H1 (cell line): ENCODE results near the gene SIGLEC14. TPM values are rescaled to one million over a fixed set of nuclear protein-coding genes. Genes with fewer than 3 reads are reported as not detected.

Source experiments
- CTCF ChIA-PET: fragments of 300-600 bp; sonication (Branson Sonifier 250); formaldehyde crosslinking; loops from one replicate; lab custom pipeline; 2021; ENCODE audit not compliant: partially characterized antibody; lab: Charles Lee
- POLR2A ChIA-PET: fragments of 300-600 bp; sonication (Branson Sonifier 250); formaldehyde crosslinking; loops from one replicate; lab custom pipeline; 2021; ENCODE audit warnings: inconsistent platforms; ENCODE audit not compliant: partially characterized antibody; lab: Charles Lee
- DNase-seq, 2 experiments: peaks; one replicate each; pipeline versions ENCODE4 v3.0.0 to v3.0.0-alpha.2; 2010 to 2022; ENCODE audit warnings: low spot score in 2 of 2, low read depth in 1 of 2, mixed read lengths in 1 of 2
- FAIRE-seq: peaks from 2 replicates; lab custom pipeline; 2011; peaks lifted over from hg19 to GRCh38; lab: Jason Lieb, UNC
- H2AFZ ChIP-seq: 2 replicates; pipeline ENCODE4 v1.8.1; 2012; ENCODE audit warnings: low read length, inconsistent platforms
- H2AK5ac ChIP-seq: 2 replicates; pipeline ENCODE4 v1.6.1; 2013; ENCODE audit warnings: low read depth, low read length
- H2BK120ac ChIP-seq: replicated peaks from 2 replicates; pipeline ENCODE3; 2013; ENCODE audit warnings: low read depth, low read length, inconsistent platforms
- H2BK12ac ChIP-seq: 2 replicates; pipeline ENCODE4 v1.6.1; 2013; ENCODE audit warnings: low read depth, low read length
- H2BK15ac ChIP-seq: 2 replicates; pipeline ENCODE4 v1.6.1; 2013; ENCODE audit warnings: low read length
- H2BK20ac ChIP-seq: 2 replicates; pipeline ENCODE4 v1.6.1; 2013; ENCODE audit warnings: low read length
- H2BK5ac ChIP-seq: 2 replicates; pipeline ENCODE4 v1.6.1; 2013; ENCODE audit warnings: low read depth, low read length
- H3K14ac ChIP-seq: 2 replicates; pipeline ENCODE4 v1.6.1; 2013; ENCODE audit warnings: inconsistent platforms; ENCODE audit not compliant: insufficient read length
- H3K18ac ChIP-seq: 2 replicates; pipeline ENCODE4 v1.6.1; 2013; ENCODE audit warnings: low read length; ENCODE audit errors: extremely low read depth
- H3K23ac ChIP-seq: 2 replicates; pipeline ENCODE4 v1.6.1; 2013; ENCODE audit warnings: inconsistent platforms; ENCODE audit not compliant: insufficient read length
- H3K23me2 ChIP-seq: 2 replicates; pipeline ENCODE4 v1.6.1; 2013; ENCODE audit warnings: low read depth, low read length
- H3K27ac ChIP-seq: 2 replicates; pipeline ENCODE4 v1.6.1; 2011; ENCODE audit warnings: low read depth, low read length, inconsistent platforms
- H3K27me3 ChIP-seq, 4 experiments: replicated peaks in 1 of 4; 1 replicate in 1 of 4; 2 replicates in 3 of 4; pipeline versions ENCODE4 v1.6.1 to v1.8.1; 2011 to 2013; ENCODE audit warnings: low read length in 3 of 4, mild to moderate bottlenecking in 3 of 4, inconsistent platforms in 2 of 4, mixed read lengths in 2 of 4, moderate library complexity in 1 of 4; ENCODE audit not compliant: control insufficient read depth in 3 of 4, insufficient read depth in 3 of 4; ENCODE audit errors: extremely low read depth in 1 of 4
- H3K36me3 ChIP-seq, 4 experiments: 2 replicates each; pipeline versions ENCODE4 v1.6.1 to v1.8.1; 2011 to 2013; ENCODE audit warnings: mild to moderate bottlenecking in 4 of 4, low read length in 3 of 4, moderate library complexity in 2 of 4, control low read depth in 1 of 4, inconsistent platforms in 1 of 4; ENCODE audit not compliant: insufficient read depth in 4 of 4, control insufficient read depth in 2 of 4
- H3K4ac ChIP-seq: replicated peaks from 2 replicates; pipeline ENCODE3; 2013; ENCODE audit warnings: low read length, low read depth, mixed read lengths, inconsistent platforms; ENCODE audit not compliant: insufficient read length
- H3K4me1 ChIP-seq, 4 experiments: replicated peaks in 1 of 4; 1 replicate in 1 of 4; 2 replicates in 3 of 4; pipeline versions ENCODE4 v1.6.1 to v1.8.1; 2011 to 2013; ENCODE audit warnings: low read length in 3 of 4, inconsistent platforms in 2 of 4, mixed read lengths in 1 of 4; ENCODE audit not compliant: insufficient read depth in 4 of 4, control insufficient read depth in 3 of 4
- H3K4me2 ChIP-seq, 2 experiments: 2 replicates each; pipeline versions ENCODE4 v1.6.1 to v1.8.1; 2011 to 2013; ENCODE audit warnings: low read depth in 2 of 2, low read length in 2 of 2, control low read depth in 1 of 2, inconsistent platforms in 1 of 2, mild to moderate bottlenecking in 1 of 2; ENCODE audit not compliant: insufficient read depth in 1 of 2
- H3K4me3 ChIP-seq, 4 experiments: fragments of 200-600, 300-600 bp in 1 of 4; sonication (generic), shearing (Covaris generic), sonication (Bioruptor Twin) in 1 of 4; 2 replicates each; pipeline versions ENCODE4 v1.5.1 to v1.8.1; 2011 to 2016; ENCODE audit warnings: low read length in 4 of 4, low read depth in 3 of 4, control low read depth in 2 of 4, inconsistent platforms in 2 of 4, mild to moderate bottlenecking in 2 of 4, mixed read lengths in 1 of 4, moderate library complexity in 1 of 4; ENCODE audit not compliant: insufficient read depth in 2 of 4; ENCODE audit errors: extremely low read depth in 1 of 4
- H3K56ac ChIP-seq: replicated peaks from 2 replicates; pipeline ENCODE3; 2013; ENCODE audit warnings: low read depth, mild to moderate bottlenecking, mixed read lengths, low read length, inconsistent platforms; ENCODE audit not compliant: insufficient read length
- H3K79me1 ChIP-seq: 2 replicates; pipeline ENCODE4 v1.6.1; 2013; ENCODE audit warnings: low read depth, low read length, control low read depth
- H3K79me2 ChIP-seq, 2 experiments: 2 replicates each; pipeline versions ENCODE4 v1.6.1 to v1.8.1; 2012 to 2013; ENCODE audit warnings: low read length in 2 of 2, mild to moderate bottlenecking in 2 of 2, inconsistent platforms in 1 of 2; ENCODE audit not compliant: insufficient read depth in 2 of 2, control insufficient read depth in 1 of 2
- H3K9ac ChIP-seq, 4 experiments: replicated peaks in 1 of 4; 1 replicate in 1 of 4; 2 replicates in 3 of 4; pipeline versions ENCODE4 v1.6.1 to v1.8.1; 2011 to 2013; ENCODE audit warnings: low read depth in 3 of 4, low read length in 3 of 4, control low read depth in 2 of 4, mild to moderate bottlenecking in 2 of 4, moderate library complexity in 2 of 4, inconsistent platforms in 1 of 4; ENCODE audit errors: extremely low read depth in 1 of 4
- H3K9me3 ChIP-seq, 2 experiments: 2 replicates each; pipeline versions ENCODE4 v1.6.1 to v1.8.1; 2012 to 2013; ENCODE audit warnings: mild to moderate bottlenecking in 2 of 2, moderate library complexity in 2 of 2, control low read depth in 1 of 2, inconsistent platforms in 1 of 2, low read depth in 1 of 2, low read length in 1 of 2, mixed read lengths in 1 of 2; ENCODE audit not compliant: insufficient read depth in 2 of 2
- H4K20me1 ChIP-seq, 2 experiments: replicated peaks in 1 of 2; 2 replicates each; pipeline versions ENCODE3 to v1.8.1; 2011 to 2013; ENCODE audit warnings: inconsistent platforms in 2 of 2, low read length in 2 of 2, mild to moderate bottlenecking in 1 of 2; ENCODE audit not compliant: insufficient read depth in 2 of 2, control insufficient read depth in 1 of 2
- H4K5ac ChIP-seq: 2 replicates; pipeline ENCODE4 v1.6.1; 2013; ENCODE audit warnings: low read length, low read depth, mixed read lengths, inconsistent platforms; ENCODE audit not compliant: insufficient read length
- H4K8ac ChIP-seq: 2 replicates; pipeline ENCODE4 v1.8.0; 2013; ENCODE audit warnings: mild to moderate bottlenecking, moderate library complexity, low read length, inconsistent platforms; ENCODE audit not compliant: insufficient read depth; ENCODE audit errors: extremely low read depth
- H4K91ac ChIP-seq: replicated peaks from 2 replicates; pipeline ENCODE3; 2013; ENCODE audit warnings: low read length, mixed read lengths, inconsistent platforms; ENCODE audit not compliant: insufficient read length
- CBX5 ChIP-seq: fragments of 300-800, 300-1000 bp; sonication (generic); IDR thresholded peaks from 2 replicates; pipeline ENCODE4 v1.7.1; 2016; ENCODE audit warnings: antibody characterized with exemption, low read length, low read depth
- GTF2F1 ChIP-seq: IDR thresholded peaks from 2 replicates; pipeline ENCODE4 v1.6.1; 2012; ENCODE audit warnings: low read depth, low read length, improper control_type of control experiment, borderline replicate concordance
- HDAC6 ChIP-seq: IDR thresholded peaks from one replicate; pipeline ENCODE4 v1.7.1; 2012; ENCODE audit warnings: low read depth, mild to moderate bottlenecking, inconsistent platforms, low read length, moderate library complexity
- RNF2 ChIP-seq: fragments of 200-900, 300-1000 bp; sonication (generic); IDR thresholded peaks from 2 replicates; pipeline ENCODE4 v1.7.1; 2016; ENCODE audit warnings: borderline replicate concordance, low read depth, mild to moderate bottlenecking, antibody characterized with exemption, low read length; ENCODE audit not compliant: poor library complexity, severe bottlenecking; ENCODE audit errors: missing control alignments
- SUZ12 ChIP-seq: fragments of 200-600 bp; sonication (generic); IDR thresholded peaks from 2 replicates; pipeline ENCODE4 v1.6.1; 2012; ENCODE audit warnings: mild to moderate bottlenecking, inconsistent platforms, low read length, moderate library complexity, mixed read lengths
- ZNF274 ChIP-seq: IDR thresholded peaks from 2 replicates; pipeline ENCODE4 v1.7.0; 2012; ENCODE audit warnings: low read length, borderline replicate concordance; ENCODE audit errors: extremely low read depth
- WGBS, 2 experiments: shearing (Covaris generic) in 1 of 2; methylation state at CpG; one replicate each; pipeline versions ENCODE4 v1.1.6 to v1.1.7; 2013 to 2015; ENCODE audit warnings: low lambda C conversion rate in 2 of 2, mixed read lengths in 2 of 2, inconsistent platforms in 1 of 2, low coverage in 1 of 2, missing lambda C conversion rate in 1 of 2; ENCODE audit not compliant: insufficient replicate concordance in 2 of 2, insufficient coverage in 1 of 2, insufficient read length in 1 of 2; ENCODE audit errors: extremely low coverage in 1 of 2, missing lambda C conversion rate in 1 of 2; 5-methylcytosine and 5-hydroxymethylcytosine counted together
- polyA plus RNA-seq, 7 experiments: library from polyadenylated mRNA; depleted of rRNA in 3 of 7; stranded (reverse) in 5 of 7; unstranded in 2 of 7; fragments of >200 nt in 5 of 7; fragments of 200-250 nt in 2 of 7; gene quantifications; 1 replicate in 5 of 7; 2 replicates in 1 of 7; 4 replicates in 1 of 7; pipeline versions ENCODE4 v1.2.1 to v1.2.3, GENCODE V29; 2011 to 2013; ENCODE audit warnings: missing spikeins in 2 of 7, mixed read lengths in 2 of 7
- total RNA-seq: library from RNA; stranded (reverse); fragmentation: NEBNext Ultra II Directional; extraction: Animal tissue kit (Norgen Biotek cat#: 25700); gene quantifications from 2 replicates; pipeline ENCODE4 v1.2.1, GENCODE V29; 2021

The SIGLEC14 gene
- total and polyA plus RNA-seq, 2 of the 8 experiments (the other 6 are each of a cell fraction or from before 2014, with no cell fraction given), result not detected

DNA sequence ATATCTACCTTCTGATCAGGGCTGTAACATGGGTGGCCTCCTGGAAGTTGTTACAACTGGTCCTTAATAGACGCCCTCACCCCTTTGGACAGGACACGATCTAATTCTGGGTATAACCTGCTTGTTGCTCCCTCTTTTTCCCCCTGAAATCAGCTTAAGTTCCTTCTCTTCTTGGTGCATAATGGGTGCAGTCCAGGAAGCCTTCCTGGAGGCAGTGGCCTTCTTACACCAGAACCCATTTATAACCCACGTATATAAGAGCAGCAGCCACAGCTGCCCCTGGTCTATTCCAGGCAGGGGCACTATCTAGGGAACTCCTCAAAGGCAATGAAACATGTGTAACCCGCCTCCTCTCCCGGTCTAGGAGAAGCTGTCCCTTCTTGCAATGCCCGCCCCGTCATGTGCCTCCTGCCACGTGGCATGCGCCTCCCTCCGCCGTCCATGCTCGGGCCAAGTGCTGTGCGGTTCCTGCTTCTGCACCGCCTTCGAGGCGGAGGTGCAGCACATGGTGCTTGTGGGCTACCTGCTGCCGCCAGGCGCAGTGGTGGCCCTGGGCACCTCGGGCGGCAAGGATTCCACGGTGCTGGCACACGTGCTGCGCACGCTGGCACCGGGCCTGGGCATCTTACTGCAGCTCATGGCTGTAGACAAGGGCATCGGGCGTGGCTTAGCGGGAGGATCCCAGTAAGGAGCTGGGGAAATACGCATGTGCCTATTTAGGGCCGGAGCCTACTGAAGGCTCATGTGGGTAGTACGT lies 48.3 kb downstream of the SIGLEC14 start:
- Histone ChIP-seq H3K9me3 (peaks cover 22 to 49% of the 10 kb centered on the region in 2 experiments; a peak in 3 of 4 replicates), H3K14ac (no peak overlapping the region), H3K56ac (no peak overlapping the region), H3K27ac (no peak overlapping the region), H2AFZ (no peak overlapping the region), H4K8ac (peak overlapping the region; percentile 35; the same call in 1 of the 2 replicates), H3K23ac (no peak overlapping the region), H3K4me3 (no peak overlapping the region), H3K4me2 (no peak overlapping the region), H4K5ac (no peak overlapping the region), H2BK15ac (no peak overlapping the region), H2BK5ac (no peak overlapping the region), H2BK120ac (no peak overlapping the region), H3K4me1 (peaks cover 0 to 3% (median 2%) of the 10 kb centered on the region in 4 experiments; a peak in 4 of 7 replicates), H3K18ac (no peak overlapping the region), H3K79me2 (no peaks in the 10 kb centered on the region), H2AK5ac (no peak overlapping the region), H4K91ac (no peak overlapping the region), H3K23me2 (peaks cover 9% of the 10 kb centered on the region), H2BK12ac (no peak overlapping the region), H3K27me3 (0 out of 7 replicates have a peak, but pooled peaks cover 0 to 2% (median 0%) of the 10 kb centered on the region in 4 experiments), H3K36me3 (no peaks in the 10 kb centered on the region), H3K4ac (no peak overlapping the region), H2BK20ac (no peak overlapping the region), H4K20me1 (no peaks in the 10 kb centered on the region), H3K79me1 (no peaks in the 10 kb centered on the region), H3K9ac (no peak overlapping the region)
- ChIA-PET POLR2A (no interaction called here), CTCF (interaction anchor here (1.2 to 2.6 kb wide), 4 partner anchors 9 to 127 kb away, joined by 3 to 12 read pairs (median 4); no protein-coding TSS in a partner anchor)
- 91% methylated on average over 31 of the region's 31 CpGs; no CpG with 5 or more reads in 1 of the 2 experiments for WGBS, 2 experiments
- FAIRE-seq (no peak), DNase-seq (no peak)
- TF ChIP-seq SUZ12 (no peak), GTF2F1 (no peak), ZNF274 (no peak), RNF2 (no peak), HDAC6 (no peak), CBX5 (no peak)
